DMS79 (cell line): ENCODE measurements around the gene NKD1.

Source experiments
- DNase-seq: peaks from one replicate; lab custom pipeline; 2025; lab: John Stamatoyannopoulos, UW

NKD1 gene

GRCh38 chr16:50652836-50653425 lies 104.7 kb downstream of the NKD1 start:
- no peak for DNase-seq

DNA sequence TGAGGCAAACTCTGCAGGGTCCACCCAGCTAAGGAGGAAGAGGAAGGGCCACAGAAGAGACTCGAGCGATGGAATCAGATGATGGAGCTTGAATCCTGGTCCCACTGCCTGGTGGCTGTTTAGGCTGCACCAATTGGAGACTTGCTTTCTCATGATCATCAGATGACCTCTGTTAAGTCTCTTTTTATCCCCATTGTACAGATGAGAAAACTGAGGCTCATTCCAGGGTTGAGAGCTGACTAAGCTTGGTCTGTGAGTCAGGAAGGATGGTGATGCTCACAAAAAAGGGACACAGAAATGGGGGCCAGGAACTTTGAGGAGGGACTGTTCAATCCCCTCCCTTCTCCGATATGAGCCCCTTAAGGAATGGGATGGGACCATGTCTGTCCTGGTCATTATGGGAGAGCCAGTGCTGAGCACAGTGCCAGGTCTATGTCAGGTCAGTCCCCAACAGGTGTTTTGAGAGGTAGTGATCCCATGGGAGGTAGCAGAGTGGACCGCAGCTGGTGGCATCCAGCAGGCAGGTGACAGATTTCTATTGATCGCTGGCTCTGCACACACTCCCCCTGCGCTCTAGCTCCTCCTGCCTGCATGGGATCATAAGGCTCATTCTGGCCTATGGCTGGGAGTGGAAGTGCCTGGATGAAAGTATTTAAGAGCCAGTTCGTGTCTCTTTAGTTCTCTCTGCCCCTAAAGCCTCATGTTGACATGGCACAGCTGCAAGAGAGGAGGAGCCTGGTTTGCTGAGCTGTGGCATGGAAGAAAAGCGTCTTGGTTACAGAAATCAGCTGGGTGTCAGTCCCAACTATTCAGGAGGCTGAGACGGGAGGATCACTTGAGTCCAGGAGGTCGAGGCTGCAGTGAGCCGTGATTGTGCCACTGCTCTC lies 105.7 kb downstream of the NKD1 start:
- DNase-seq = no peak

- DNase-seq = no peak
Observed at GRCh38 chr16:50655558-50656055, 107.4 kb downstream of the NKD1 start.

- DNase-seq = no peak
Observed at GRCh38 chr16:50657241-50657640, 109.0 kb downstream of the NKD1 start.

DNA sequence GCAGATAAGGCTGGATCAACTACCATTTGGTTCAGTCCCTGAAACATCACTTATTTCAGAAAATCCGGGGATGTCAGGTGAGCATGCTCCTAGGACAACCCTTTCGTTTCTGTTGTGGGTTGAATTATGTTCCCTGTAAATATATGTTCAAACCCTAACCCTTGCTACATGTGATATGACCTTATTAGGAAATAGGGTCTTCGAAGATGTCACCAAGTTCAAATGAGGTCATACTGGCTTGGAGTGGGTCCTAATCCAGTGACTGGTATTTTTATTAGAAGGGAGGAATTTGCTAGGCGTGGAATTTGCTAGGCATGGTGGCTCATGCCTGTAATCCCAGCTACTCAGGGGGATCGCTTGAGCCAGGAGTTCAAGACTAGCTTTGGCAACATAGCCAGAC lies 111.6 kb downstream of the NKD1 start:
- DNase-seq = no peak

DNA sequence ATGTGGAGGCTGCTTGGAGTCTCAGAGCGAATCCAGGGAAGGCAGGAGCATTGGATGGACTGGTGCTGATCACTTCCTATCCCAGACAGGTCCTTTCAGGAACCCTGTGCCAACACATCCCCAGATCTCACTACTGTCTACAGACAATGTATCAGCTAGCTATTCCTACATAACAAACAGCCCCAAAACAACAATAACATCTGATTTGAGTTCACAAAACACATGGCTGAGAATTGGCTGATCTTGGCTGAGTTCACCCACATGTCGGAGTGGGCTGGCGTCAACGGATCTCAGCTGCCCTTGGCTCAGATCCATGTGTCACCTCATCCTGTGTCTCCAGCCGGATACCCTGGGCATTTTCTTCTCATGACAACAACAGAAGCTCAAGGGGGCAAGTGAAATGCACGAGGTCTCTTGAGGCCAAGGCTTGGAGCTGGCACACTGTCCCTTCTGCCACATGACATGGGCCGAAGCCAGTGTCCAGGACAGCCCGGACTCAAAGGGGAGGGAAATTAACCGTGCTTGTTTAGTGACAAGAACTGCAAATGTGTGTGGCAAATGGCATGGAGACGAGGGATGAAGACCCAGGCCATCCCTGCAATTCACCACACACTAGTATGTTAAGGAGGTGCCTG lies 114.2 kb downstream of the NKD1 start:
- no peak for DNase-seq

DNA sequence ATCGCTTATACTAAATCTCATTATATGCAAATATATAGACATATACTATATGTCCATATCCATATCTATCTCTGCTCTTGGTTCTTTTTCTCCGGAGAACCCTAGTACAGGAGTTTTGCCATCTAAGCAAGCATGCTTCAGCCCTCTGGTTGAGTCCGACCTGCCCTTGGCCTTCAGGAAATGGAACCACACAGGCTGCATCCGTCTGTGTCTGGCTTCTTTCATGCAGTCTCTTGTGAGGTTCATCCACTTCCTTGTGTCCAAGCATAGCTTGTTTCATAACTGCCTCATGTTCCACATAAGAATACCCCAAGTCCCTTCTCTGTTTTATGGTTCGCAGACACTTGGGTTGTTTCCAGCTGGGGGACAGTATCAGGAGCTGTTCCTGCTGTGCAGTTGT lies 116.1 kb downstream of the NKD1 start:
- no peak for DNase-seq

DNA sequence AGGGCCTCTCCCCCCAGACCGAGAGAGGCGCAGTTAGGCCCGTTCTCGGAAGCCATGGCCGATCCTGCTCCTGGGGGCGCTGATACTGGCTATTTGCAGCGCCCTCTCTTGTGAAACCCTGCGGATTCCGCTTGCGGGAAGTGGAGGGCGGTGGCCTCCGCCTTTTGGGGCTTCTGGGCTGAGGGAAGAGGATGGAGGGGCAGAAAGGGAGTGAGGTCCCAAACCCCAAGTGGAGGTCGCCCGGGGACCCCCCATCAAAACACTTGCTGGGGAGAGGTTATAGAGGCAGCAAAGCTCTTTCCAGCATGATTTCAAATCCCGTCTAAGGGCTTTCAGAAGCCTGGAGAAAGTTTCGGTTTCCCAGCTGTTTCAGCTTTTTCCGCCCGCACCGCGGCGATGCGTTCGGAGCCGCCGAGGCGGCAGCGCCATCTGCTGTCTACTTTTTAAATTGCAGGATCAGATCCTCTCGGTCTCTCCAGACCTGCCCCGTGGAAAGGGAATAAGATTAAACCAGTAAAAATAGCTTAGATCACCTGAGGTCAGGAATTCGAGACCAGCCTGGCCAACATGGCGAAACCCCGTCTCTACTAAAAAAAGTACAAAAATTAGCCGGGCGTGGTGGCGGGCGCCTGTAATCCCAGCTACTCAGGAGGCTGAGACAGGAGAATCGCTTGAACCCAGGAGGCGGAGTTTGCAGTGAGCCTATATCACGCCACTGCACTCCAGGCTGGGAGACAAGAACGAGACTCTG lies 117.1 kb downstream of the NKD1 start:
- no peak for DNase-seq

DNA sequence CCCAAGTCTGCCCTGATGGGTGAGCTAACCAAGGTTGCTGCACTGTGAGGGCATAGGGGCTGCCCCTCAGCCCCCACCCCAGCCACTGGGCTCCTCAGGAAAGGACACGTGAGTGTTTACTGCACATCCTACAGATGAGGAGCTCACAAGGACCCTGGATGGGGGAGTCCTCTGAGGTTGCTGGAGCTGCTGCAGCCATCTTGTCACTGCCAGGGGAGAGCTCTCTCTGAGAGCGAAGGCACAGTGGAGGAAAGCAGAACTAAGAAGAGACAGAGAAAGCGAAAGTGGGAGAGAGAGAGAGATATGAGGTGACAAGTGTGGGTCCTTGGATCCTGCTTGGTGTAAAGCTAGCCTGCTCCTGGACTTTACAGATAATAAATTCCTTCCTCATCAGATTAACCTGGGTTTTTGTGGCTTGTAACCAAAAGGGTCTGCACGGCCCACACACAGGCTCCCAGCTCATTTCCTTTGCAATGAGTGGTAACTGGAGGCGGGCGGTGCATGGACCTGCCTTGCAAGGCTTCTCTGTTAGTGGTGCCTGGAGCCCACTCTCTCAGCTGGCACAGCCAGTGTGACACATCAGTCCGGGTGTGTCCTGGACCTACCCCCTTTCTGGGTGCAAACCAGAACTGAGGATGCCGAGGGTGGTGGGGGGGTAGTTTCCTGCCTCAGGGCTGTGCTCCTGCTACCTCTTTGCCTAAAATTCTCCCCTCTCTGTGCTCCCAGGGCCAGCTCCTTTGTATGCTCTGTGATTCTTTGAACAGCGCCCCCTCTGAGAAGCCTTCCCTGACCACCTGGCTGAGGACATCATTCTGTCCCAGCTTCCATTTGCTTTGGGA lies 118.7 kb downstream of the NKD1 start:
- no peak for DNase-seq

- DNase-seq = no peak
Observed at GRCh38 chr16:50667497-50668367, 119.5 kb downstream of the NKD1 start.

GRCh38 chr16:50668368-50669008 lies 120.3 kb downstream of the NKD1 start:
- DNase-seq = no peak

- no peak for DNase-seq
Observed at GRCh38 chr16:50669741-50670140, 121.5 kb downstream of the NKD1 start.

GRCh38 chr16:50670476-50670875 lies 122.3 kb downstream of the NKD1 start:
- DNase-seq = no peak

DNA sequence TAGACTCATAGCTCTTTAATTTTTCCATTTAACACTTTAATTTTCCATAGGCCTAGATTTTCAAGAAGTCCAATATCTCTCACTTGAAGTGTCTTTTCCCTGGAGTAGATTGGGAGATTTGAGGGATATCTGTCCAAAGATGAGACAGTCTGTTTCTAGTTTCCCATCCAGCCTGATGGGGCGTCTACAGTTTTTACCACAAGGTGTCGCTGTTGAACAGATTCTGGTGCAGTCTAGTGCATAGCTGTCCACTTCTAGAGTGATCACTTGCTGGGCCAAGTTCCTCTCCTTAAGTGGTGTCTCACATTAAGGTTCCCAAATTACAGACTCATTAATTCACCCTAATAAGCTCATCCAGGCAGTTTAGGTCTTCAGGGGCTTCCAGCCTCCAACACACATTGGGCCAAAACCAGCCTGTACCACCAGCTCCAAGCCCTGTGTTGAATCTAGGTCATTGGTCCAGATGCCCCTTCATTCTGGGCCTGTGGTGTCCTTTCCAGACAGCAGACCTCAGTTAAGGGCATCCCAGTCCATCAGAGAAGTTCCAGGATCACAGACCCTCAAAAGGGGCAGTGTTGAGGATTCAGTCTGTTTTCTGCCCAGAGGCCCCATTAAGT lies 123.6 kb downstream of the NKD1 start:
- no peak for DNase-seq

DNA sequence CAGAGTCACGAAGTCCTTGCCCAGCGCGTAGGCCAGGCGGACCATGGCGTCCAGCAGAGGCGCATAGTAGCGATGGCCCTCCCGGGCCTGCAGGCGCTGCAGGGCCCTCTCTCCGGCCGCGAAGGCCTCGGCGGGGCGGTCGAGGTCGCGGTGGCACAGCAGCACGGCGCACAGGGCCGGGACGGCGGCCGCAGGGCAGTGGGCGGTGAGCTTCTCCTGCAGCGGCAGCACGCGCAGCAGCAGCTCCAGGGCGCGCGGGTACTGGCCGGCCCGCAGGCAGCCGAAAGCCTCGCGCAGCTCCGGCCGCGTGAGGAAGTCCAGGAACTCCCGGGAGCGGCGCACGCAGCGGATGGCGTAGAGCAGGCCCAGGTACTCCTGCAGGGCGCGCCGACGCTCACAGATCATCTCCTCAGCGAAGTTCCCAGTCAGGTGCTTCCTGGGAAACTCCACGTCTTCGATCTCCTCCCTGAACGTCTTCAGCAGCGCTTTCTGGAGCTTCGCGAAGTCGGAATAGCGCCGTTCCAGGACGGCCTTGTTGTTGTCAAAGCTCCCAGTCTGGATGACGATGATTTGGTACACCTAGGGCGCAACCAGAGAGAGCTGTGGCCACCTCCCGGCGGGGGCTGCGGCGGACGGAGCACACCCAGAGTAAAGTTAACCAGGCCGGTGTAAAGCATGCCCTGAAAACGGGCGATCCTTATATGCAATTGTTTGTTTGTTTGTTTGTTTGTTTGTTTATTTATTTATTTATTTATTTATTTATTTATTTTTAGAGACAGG lies 125.5 kb downstream of the NKD1 start:
- no peak for DNase-seq

DNA sequence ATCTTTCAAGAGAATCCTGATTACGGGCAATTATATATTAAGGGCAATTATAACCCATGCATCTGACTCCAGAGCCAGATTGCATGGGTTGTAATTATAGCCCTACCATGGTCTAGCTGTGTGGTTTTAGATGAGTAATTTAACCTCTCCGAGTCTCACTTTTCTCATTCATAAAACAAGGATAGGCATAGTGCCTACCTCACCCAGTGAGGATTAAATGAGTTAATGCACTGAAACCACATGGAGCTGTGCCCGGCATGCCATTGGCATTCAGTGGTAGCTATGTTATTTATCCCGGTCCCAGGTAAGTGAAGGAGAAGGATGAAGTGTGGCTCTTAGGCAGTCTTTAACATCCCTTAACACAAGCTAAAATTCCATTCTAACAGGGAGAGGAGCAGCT lies 126.6 kb downstream of the NKD1 start:
- DNase-seq = no peak

GRCh38 chr16:50675686-50676610 lies 127.8 kb downstream of the NKD1 start:
- DNase-seq = no peak
